SU-DHL-6 (cell line): ENCODE measurements around the gene MRTFB.

Source experiments
- H2AFZ ChIP-seq: fragments of 200-600 bp; sonication (generic); 2 replicates; pipeline ENCODE4 v1.6.1; 2014; ENCODE audit warnings: low read depth, mild to moderate bottlenecking, moderate library complexity, mixed read lengths, antibody characterized with exemption, low read length; ENCODE audit not compliant: severe bottlenecking
- H3F3A ChIP-seq: fragments of 200-600 bp; shearing (Covaris generic); 2 replicates; pipeline ENCODE4 v1.6.0; 2016; ENCODE audit warnings: antibody characterized with exemption, mild to moderate bottlenecking; ENCODE audit not compliant: insufficient read depth
- H3K27ac ChIP-seq: fragments of 200-600 bp; sonication (generic); 2 replicates; pipeline ENCODE4 v1.5.1; 2016; ENCODE audit warnings: low read depth, mild to moderate bottlenecking, low read length, moderate library complexity, mixed read lengths
- H3K27me3 ChIP-seq: fragments of 200-600 bp; sonication (generic), shearing (Covaris generic); 2 replicates; pipeline ENCODE4 v1.6.0; 2014; ENCODE audit warnings: mild to moderate bottlenecking, low read length
- H3K36me3 ChIP-seq: fragments of 200-600 bp; sonication (generic); 2 replicates; pipeline ENCODE4 v1.6.1; 2014; ENCODE audit warnings: mild to moderate bottlenecking, low read length, mixed read lengths
- H3K4me2 ChIP-seq: fragments of 300-600, 200-600 bp; shearing (Covaris generic), sonication (generic); 2 replicates; pipeline ENCODE4 v1.6.0; 2014; ENCODE audit warnings: low read length, low read depth, mild to moderate bottlenecking; ENCODE audit not compliant: poor library complexity, severe bottlenecking
- H3K4me3 ChIP-seq: fragments of 200-600 bp; sonication (generic); 2 replicates; pipeline ENCODE4 v1.5.1; 2014; ENCODE audit warnings: antibody characterized with exemption, low read length, mild to moderate bottlenecking, mixed read lengths; ENCODE audit not compliant: insufficient read depth, poor library complexity, severe bottlenecking
- H3K79me2 ChIP-seq: fragments of 200-600 bp; sonication (generic); 2 replicates; pipeline ENCODE4 v1.6.1; 2014; ENCODE audit warnings: mild to moderate bottlenecking, low read length, moderate library complexity; ENCODE audit not compliant: insufficient read depth
- H3K9ac ChIP-seq: fragments of 200-600 bp; sonication (generic); 2 replicates; pipeline ENCODE4 v1.7.0; 2014; ENCODE audit warnings: mild to moderate bottlenecking, low read length
- H3K9me2 ChIP-seq: fragments of 200-600 bp; sonication (generic); replicated peaks from 2 replicates; pipeline ENCODE4 v1.6.1; 2014; ENCODE audit warnings: low read length; ENCODE audit not compliant: insufficient read depth
- H3K9me3 ChIP-seq: fragments of 200-600 bp; sonication (generic); 2 replicates; pipeline ENCODE4 v1.6.1; 2014; ENCODE audit warnings: low read length, mixed read lengths; ENCODE audit not compliant: insufficient read depth
- H4K20me1 ChIP-seq: fragments of 200-600 bp; sonication (generic); 2 replicates; pipeline ENCODE4 v1.6.1; 2014; ENCODE audit warnings: low read depth, mild to moderate bottlenecking, antibody characterized with exemption, low read length, moderate library complexity, mixed read lengths
- EZH2phosphoT487 ChIP-seq: fragments of 200-600 bp; sonication (generic), shearing (Covaris generic); conservative IDR thresholded peaks from 2 replicates; pipeline ENCODE4 v1.6.1; 2018; ENCODE audit warnings: mild to moderate bottlenecking, antibody characterized with exemption, low read length, moderate library complexity, mixed read lengths
- TF ChIP-seq, protein P1 (sequence below): fragments of 200-600 bp; sonication (generic); IDR thresholded peaks from one replicate; pipeline ENCODE4 v1.5.1; 2017; ENCODE audit warnings: antibody characterized with exemption, mild to moderate bottlenecking, low read length, moderate library complexity; ENCODE audit not compliant: insufficient read depth, poor library complexity, severe bottlenecking

MRTFB gene

DNA sequence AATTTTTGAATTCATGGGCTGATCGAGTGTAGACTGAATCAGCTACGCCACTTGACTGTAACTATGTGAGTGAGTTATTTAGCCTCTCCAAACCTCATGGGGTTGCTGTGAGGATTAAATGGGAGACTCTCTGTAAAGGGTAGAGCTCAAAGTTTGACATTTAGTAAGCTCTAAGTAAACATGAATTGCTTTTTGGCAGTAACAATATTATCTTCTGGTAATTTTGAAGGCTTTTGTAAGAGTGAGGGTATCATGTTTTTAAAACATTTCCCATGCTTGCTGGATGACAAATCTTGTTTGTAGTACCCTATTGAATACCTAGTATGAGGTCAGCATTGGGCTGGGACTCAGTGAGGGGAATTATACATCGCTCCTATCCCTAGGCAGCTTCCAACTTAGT is 35.3 kb downstream of the MRTFB start:
- no peaks in the 10 kb centered on the region for H3F3A ChIP-seq
- H3K9ac ChIP-seq: no peak overlapping the region
- TF ChIP-seq EZH2phosphoT487: no peak
- TF ChIP-seq, protein P1, sequence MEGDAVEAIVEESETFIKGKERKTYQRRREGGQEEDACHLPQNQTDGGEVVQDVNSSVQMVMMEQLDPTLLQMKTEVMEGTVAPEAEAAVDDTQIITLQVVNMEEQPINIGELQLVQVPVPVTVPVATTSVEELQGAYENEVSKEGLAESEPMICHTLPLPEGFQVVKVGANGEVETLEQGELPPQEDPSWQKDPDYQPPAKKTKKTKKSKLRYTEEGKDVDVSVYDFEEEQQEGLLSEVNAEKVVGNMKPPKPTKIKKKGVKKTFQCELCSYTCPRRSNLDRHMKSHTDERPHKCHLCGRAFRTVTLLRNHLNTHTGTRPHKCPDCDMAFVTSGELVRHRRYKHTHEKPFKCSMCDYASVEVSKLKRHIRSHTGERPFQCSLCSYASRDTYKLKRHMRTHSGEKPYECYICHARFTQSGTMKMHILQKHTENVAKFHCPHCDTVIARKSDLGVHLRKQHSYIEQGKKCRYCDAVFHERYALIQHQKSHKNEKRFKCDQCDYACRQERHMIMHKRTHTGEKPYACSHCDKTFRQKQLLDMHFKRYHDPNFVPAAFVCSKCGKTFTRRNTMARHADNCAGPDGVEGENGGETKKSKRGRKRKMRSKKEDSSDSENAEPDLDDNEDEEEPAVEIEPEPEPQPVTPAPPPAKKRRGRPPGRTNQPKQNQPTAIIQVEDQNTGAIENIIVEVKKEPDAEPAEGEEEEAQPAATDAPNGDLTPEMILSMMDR: no peak
- peaks cover 14% of the 10 kb centered on the region; the same call in 1 of the 2 replicates for H3K79me2 ChIP-seq
- H3K36me3 ChIP-seq: no peaks in the 10 kb centered on the region
- H3K9me3 ChIP-seq: no peaks in the 10 kb centered on the region
- H3K27ac ChIP-seq: no peak overlapping the region
- H2AFZ ChIP-seq: no peak overlapping the region
- H3K9me2 ChIP-seq: no peaks in the 10 kb centered on the region
- 0 out of 2 replicates have a peak, but pooled peaks cover 5% of the 10 kb centered on the region for H4K20me1 ChIP-seq
- no peaks in the 10 kb centered on the region for H3K27me3 ChIP-seq
- no peak overlapping the region for H3K4me2 ChIP-seq
- H3K4me3 ChIP-seq: no peak overlapping the region

DNA sequence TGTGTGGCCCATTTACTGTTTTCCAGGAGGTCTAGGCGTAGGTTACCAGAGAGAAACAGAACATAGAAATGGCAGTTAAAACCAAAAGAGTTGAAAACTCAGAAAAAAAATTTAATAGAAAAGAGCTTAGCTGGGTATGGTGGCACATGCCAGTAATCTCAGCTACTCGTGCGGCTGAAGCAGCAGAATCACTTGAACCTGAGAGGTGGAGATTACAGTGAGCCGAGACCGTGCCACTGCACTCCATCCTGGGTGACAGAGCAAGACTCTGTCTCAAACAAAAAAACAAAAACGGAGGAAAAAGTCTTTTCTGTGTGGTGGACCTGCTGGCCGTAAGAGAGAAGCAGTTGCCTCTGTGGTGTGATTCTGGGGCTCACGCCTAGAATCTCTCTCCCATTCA is 35.8 kb downstream of the MRTFB start:
- H3K4me2 ChIP-seq: no peak overlapping the region
- H3K9me2 ChIP-seq: no peaks in the 10 kb centered on the region
- 0 out of 2 replicates have a peak, but pooled peaks cover 5% of the 10 kb centered on the region for H4K20me1 ChIP-seq
- no peak overlapping the region for H3K4me3 ChIP-seq
- peaks cover 14% of the 10 kb centered on the region; the same call in 1 of the 2 replicates for H3K79me2 ChIP-seq
- no peak overlapping the region for H3K9ac ChIP-seq
- H3F3A ChIP-seq: no peaks in the 10 kb centered on the region
- H2AFZ ChIP-seq: no peak overlapping the region
- no peaks in the 10 kb centered on the region for H3K9me3 ChIP-seq
- no peaks in the 10 kb centered on the region for H3K27me3 ChIP-seq
- no peak overlapping the region for H3K27ac ChIP-seq
- TF ChIP-seq, protein P1: no peak
- H3K36me3 ChIP-seq: no peaks in the 10 kb centered on the region

DNA sequence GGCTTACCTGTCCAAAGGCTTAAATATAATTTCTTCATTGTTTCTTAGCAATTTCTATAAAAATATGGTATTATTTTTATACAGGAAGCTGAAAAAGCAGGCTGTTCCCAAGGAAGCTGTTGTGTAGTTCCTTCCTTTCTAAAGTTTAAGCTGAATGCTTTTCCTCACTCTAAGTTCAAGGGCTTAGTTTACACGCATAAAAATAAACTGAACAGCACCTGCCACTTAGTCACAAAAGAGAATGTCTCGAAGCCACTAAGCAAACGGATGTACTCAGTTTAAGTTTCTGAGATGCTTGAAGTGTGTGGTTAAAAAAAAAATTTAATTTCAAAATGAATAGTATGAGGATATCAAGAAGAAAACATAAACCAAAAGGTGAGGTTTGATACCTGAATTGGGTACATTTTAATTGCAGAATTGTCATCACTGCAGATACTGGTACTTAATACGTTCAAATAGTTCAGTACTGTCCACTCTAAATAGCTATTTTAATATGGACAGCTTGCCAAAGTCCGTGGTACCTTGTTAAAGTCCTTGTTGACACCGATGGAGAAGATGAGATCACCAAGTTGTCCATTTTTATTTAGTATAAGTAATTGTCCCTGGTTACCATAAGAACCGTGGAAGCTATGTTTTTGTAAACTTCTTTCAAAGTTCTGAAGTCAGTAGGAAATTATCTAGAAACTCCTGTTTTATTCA is 38.1 kb downstream of the MRTFB start:
- no peaks in the 10 kb centered on the region for H3K36me3 ChIP-seq
- no peak overlapping the region for H3K4me3 ChIP-seq
- H3K9me3 ChIP-seq: no peaks in the 10 kb centered on the region
- H3F3A ChIP-seq: no peaks in the 10 kb centered on the region
- TF ChIP-seq, protein P1: no peak
- no peak for TF ChIP-seq EZH2phosphoT487
- peaks cover 14% of the 10 kb centered on the region; the same call in 1 of the 2 replicates for H3K79me2 ChIP-seq
- no peaks in the 10 kb centered on the region for H3K27me3 ChIP-seq
- H3K27ac ChIP-seq: no peak overlapping the region
- H3K9me2 ChIP-seq: no peaks in the 10 kb centered on the region
- H4K20me1 ChIP-seq: no peaks in the 10 kb centered on the region
- H3K4me2 ChIP-seq: no peak overlapping the region
- H3K9ac ChIP-seq: no peak overlapping the region
- no peak overlapping the region for H2AFZ ChIP-seq
